GM10266 (cell line): ENCODE results near the gene PLD1.
A peak's percentile ranks its signal among the peaks of the same experiment; 100 is the strongest.

Source experiments
- DNase-seq: peaks from one replicate; pipeline ENCODE4 v3.0.0; 2012; ENCODE audit errors: extremely low spot score
- CTCF ChIP-seq: IDR thresholded peaks from 2 replicates; pipeline ENCODE4 v1.5.1; 2012; ENCODE audit warnings: mild to moderate bottlenecking, low read depth; ENCODE audit not compliant: control insufficient read depth, insufficient read depth; ENCODE audit errors: missing control alignments

The PLD1 gene

GRCh38 chr3:171777596-171777995 is 32.7 kb downstream of the PLD1 start:
- no peak for DNase-seq
- no peak for TF ChIP-seq CTCF

- no peak for TF ChIP-seq CTCF
- no peak for DNase-seq
These were observed 33.3 kb downstream of the PLD1 start for GRCh38 chr3:171776839-171777583.

- DNase-seq = no peak
- no peak for TF ChIP-seq CTCF
These were observed 33.9 kb downstream of the PLD1 start for GRCh38 chr3:171776411-171776810.

- TF ChIP-seq CTCF = no peak
These were observed 34.3 kb downstream of the PLD1 start for GRCh38 chr3:171775943-171776342.

GRCh38 chr3:171774521-171774920 is 35.8 kb downstream of the PLD1 start:
- TF ChIP-seq CTCF = no peak
- DNase-seq = no peak

More at GRCh38 chr3:171775943-171776342, 34.3 kb downstream of the PLD1 start:
- DNase-seq = no peak

- TF ChIP-seq CTCF = peak; percentile 92
- peak; percentile 63 for DNase-seq
These were observed 37.7 kb downstream of the PLD1 start for GRCh38 chr3:171772427-171773056.

GRCh38 chr3:171770689-171771620 is 39.3 kb downstream of the PLD1 start:
- TF ChIP-seq CTCF = no peak
- DNase-seq = peak; percentile 51
